ENCODE measurements around the gene TAS2R20.

GRCh38 chr12:10989107-10989506, 9.0 kb downstream of the TAS2R20 start:
- TF ChIP-seq, protein P1, sequence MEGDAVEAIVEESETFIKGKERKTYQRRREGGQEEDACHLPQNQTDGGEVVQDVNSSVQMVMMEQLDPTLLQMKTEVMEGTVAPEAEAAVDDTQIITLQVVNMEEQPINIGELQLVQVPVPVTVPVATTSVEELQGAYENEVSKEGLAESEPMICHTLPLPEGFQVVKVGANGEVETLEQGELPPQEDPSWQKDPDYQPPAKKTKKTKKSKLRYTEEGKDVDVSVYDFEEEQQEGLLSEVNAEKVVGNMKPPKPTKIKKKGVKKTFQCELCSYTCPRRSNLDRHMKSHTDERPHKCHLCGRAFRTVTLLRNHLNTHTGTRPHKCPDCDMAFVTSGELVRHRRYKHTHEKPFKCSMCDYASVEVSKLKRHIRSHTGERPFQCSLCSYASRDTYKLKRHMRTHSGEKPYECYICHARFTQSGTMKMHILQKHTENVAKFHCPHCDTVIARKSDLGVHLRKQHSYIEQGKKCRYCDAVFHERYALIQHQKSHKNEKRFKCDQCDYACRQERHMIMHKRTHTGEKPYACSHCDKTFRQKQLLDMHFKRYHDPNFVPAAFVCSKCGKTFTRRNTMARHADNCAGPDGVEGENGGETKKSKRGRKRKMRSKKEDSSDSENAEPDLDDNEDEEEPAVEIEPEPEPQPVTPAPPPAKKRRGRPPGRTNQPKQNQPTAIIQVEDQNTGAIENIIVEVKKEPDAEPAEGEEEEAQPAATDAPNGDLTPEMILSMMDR (IDR thresholded peaks at IDR 0.05): no peak
- TF ChIP-seq POLR2A (IDR thresholded peaks at IDR 0.05) (no peak), EP300 (IDR thresholded peaks at IDR 0.05) (no peak)
